Fibroblast of pulmonary artery (primary cell): ENCODE results near the gene ELL2.

Experiments
- DNase-seq: peaks from one replicate; pipeline ENCODE4 v3.0.0-alpha.2; 2010; ENCODE audit warnings: low read depth
- H3K4me3 ChIP-seq: replicated peaks from 2 replicates; pipeline ENCODE4 v1.5.1; 2011; ENCODE audit warnings: low read depth, mild to moderate bottlenecking, control low read depth, low read length, moderate library complexity
- TF ChIP-seq, protein P1 (sequence below): IDR thresholded peaks from 2 replicates; pipeline ENCODE4 v1.5.1; 2011; ENCODE audit warnings: mild to moderate bottlenecking, control low read depth, low read length, inconsistent platforms; ENCODE audit errors: missing control alignments

The ELL2 gene

DNA sequence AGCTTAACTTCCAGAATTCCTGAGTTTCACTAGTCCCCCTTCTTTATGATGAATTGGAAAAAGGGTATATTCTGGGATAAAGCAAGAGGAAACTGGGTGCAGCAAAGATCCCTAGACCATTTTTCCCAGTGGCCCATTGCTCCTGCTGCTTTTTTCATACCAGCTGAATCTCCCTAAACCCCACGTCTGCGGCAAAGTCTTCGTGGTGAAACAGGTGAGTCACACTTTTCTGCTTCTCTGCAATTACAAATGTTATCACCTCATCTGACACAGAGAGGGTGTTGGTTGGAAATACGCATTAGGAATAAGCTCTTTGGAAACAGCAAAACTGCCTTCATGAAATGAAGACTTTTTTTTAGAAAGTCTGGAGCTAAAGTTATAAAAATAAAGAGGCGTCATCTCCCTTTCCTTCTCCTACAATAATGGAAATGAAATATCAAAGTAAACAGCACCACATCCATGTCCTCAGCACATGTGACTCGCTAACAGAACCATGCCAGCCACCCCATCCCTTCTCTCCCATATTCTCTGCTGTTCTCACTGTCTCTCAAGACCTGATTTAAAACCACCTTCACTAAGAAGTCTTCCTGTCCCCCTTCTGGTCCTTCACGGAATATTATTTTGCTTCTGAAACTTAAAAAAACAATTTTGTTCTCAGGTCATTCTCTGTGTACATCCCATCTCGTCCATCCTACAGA is 99.6 kb downstream of the ELL2 start:
- H3K4me3 ChIP-seq, result peak overlapping the region; percentile 7
- TF ChIP-seq, protein P1, sequence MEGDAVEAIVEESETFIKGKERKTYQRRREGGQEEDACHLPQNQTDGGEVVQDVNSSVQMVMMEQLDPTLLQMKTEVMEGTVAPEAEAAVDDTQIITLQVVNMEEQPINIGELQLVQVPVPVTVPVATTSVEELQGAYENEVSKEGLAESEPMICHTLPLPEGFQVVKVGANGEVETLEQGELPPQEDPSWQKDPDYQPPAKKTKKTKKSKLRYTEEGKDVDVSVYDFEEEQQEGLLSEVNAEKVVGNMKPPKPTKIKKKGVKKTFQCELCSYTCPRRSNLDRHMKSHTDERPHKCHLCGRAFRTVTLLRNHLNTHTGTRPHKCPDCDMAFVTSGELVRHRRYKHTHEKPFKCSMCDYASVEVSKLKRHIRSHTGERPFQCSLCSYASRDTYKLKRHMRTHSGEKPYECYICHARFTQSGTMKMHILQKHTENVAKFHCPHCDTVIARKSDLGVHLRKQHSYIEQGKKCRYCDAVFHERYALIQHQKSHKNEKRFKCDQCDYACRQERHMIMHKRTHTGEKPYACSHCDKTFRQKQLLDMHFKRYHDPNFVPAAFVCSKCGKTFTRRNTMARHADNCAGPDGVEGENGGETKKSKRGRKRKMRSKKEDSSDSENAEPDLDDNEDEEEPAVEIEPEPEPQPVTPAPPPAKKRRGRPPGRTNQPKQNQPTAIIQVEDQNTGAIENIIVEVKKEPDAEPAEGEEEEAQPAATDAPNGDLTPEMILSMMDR, result peak; percentile 15
- DNase-seq, result peak; percentile 66

DNA sequence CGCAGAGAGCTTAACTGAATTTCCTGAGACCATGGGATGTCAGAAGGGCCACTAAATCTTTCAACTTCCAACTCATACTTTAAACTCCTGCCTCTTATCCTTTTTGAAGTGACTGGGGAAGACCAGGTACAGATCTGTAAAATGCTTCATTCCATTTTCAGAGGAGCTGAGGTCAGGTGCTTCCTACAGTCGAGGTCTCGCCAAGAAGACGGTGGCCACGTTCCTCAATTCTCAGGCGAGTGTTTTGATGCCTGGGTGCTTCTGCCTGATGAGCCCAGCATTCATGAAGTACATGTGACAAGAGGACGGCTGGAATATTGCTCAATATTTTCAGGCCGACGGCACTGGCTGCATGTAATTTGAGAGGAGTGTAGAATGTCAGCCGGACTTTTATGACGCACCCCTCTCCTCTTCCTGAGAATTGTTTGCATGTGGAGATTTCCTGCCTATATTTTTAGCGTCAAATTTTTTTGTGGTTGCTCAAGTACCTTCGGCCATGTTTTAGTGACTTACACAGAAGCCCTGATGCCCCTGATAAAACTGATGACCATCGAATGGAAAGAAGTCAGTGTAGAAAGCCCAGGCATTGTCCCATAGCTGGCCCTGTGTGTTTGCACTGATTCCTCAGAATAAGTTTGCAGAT is 100.3 kb downstream of the ELL2 start:
- H3K4me3 ChIP-seq, result peak overlapping the region; percentile 7
- peak; percentile 99 for DNase-seq
- TF ChIP-seq, protein P1, result no peak

DNA sequence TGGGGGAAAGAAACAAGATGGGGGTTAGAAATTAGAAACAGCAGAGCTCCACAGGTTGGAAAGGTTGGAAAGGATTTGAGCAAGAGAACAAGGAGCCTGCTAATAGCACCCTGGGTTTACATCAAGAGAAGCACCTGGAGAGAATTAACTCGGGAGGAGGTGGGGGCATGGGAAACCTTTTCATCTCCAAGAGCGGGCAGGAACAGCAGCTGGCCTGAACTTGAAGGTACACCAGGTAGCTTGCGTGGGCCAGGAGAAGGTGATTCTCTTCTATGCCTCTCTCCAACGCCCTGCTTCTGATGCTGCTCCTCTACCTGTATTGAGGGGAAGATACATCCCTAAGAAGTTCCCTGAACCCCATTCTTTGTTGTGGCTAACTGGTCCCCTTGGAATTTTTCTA is 102.0 kb downstream of the ELL2 start:
- peak overlapping the region; percentile 46 for H3K4me3 ChIP-seq
- TF ChIP-seq, protein P1, result no peak
- DNase-seq, result no peak

DNA sequence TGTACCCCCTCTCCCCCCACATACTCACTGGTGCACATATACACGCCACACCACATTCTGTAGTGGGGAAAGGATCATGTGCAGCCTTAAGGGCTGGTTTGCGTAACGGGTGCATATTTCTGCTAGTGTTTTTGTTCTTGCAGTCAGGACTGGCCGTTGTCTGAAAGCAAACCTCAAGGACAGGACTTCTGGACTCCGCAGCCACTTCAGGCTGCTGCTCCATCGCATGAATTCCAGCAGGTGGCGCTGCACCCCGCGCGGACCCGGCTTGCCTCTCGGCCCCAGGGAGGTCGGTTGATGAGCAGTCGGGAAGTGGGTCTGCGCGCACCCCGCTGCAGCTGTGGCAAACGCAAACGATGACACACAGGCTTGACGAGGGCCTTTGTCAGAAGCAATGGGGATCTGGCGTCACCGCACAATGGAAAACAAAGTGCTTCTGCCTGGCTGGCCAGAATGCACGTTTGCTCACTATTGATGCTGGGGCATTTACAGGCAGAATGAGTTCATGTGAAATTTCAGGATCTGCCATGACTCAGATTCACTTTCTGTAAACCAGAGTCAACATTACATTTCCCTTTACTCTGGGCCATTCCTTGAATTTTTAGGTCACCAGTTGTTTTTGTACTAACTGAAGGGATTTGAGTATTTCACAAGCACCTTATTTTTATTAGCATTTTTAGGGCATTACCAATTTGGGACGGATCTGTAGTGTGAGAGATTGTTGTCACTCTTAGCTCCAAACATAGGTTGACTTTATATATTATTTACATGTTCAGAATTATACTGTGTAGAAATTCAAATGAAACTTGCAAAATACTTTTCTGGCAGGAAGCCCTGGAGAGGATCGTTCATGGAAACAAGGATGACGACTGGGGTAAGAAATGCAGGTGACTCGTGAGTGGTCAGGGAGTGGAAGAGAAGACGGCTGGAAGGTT is 102.7 kb downstream of the ELL2 start:
- peak overlapping the region; percentile 46 for H3K4me3 ChIP-seq
- peak; percentile 99 for DNase-seq
- TF ChIP-seq, protein P1, result peak; percentile 96

DNA sequence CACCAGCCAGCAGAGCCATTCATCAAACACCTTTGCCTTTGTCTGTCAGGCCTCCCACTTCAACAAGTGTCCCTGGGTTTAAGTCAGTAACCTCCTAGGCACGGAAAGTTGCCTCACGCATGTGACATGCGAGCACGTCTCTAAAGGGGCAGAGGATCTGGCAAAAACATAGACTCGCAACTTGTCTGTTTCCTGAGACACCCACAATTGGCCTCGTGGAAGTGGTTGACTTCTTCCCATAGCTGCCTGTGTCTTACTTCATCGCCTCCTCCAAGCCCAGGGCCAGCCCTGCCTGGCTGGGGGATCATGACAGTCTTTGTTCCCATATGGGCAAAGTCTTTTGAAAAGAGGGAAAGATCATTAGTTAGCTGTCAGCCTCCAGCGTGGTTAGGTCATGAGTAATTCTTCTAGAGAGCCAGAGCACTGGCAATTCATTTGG is 103.6 kb downstream of the ELL2 start:
- DNase-seq, result peak; percentile 96
- TF ChIP-seq, protein P1, result no peak
- peak overlapping the region; percentile 46 for H3K4me3 ChIP-seq

DNA sequence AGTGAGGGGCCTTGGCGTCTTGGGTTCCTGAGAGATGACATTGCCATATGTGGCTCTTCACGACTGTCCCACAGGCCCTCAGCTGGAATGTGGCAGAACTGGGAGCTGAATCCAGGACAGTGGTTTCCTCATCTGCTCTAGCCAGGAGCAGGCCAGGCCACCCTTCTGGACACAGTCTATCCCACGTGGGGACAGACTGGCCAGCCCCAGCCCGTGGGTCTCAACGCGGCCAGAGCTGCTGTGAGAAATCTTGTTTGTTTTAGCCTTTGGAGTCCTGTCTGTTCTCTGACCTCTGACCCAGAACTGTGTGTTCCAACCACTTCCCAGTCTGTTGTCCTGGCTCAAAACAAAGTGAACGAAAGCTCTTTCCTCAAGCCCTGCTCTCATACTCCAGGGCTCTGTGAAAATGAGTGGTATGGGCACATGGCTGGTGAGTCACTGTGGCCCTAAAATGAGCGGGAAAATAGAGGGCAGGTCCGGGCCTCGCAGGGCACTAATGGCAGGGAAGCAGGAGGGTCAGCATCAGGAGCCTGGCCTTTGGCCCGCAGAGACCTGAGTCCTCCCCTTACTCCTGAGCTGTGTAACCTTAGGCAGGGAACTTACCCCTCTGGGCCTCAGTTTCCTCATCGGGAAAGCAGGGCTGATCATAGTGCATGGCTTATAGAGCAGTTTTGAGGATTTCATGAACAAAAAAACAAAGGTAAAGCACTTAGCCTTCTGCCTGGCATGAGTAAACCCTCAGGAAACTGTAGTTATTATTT is 104.3 kb downstream of the ELL2 start:
- H3K4me3 ChIP-seq, result no peak overlapping the region
- TF ChIP-seq, protein P1, result no peak
- peak; percentile 79 for DNase-seq
